ENCODE measurements around the gene SLC25A38. TPM values are rescaled to one million over a fixed set of nuclear protein-coding genes. Genes with fewer than 3 reads are reported as not detected.
A peak's percentile ranks its signal among the peaks of the same experiment; 100 is the strongest.

The SLC25A38 gene
- total and polyA plus RNA-seq, 9 of the 15 experiments (the other 6 are each of a cell fraction or from before 2014, with no cell fraction given), result 13.5 to 51.1 (median 30.6) TPM

DNA sequence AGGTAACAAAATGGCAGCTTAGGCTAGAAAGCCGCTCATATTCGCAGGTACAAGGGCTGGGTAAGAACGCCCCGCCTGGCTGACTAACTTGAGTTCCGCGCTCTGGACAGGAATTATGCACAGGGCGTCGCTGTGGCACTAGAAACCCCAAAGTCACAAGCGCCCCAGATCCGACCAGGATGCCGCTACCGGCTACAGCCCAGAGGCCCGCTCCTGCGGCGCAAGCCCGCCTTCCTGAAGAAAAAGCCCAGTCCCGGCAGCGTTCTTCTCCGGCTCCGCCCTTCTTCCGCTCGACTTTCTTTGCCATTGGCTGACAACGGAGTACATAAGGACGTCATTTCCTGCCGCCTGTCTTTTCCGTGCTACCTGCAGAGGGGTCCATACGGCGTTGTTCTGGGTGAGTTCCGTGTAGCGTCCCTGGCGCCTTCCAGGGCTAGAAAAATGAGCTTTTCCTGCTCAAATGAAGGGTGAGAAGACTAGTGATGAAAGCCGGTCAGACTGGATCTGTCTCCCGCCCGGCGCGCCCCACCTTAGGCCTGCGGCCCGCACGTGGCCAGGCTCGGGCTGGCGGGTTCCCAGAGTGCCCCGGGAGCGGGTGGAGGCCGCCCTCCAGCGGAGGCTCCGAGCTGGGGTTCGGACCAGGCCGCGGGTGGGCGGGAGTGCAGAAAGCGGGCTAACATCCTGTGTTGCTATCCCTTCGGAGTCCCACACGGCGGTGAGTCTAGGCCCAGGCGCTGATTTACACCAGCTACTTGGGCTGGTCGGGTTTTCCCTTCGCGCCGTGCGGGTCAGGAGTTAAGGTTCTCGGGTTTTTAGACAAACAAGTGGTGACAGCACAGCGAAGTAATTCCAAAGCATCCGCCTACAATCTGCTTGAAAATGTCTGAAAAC is 23.4 kb downstream of the SLC25A38 start, which contains the start of gene RPSA (continued):
- TF ChIP-seq ZNF507 (tag; conservative IDR thresholded peaks at IDR 0.05) (no peak), GATAD2A (IDR thresholded peaks at IDR 0.05) (0 out of 2 replicates have a peak, but pooled peaks have one; percentile 50), SUPT5H (IDR thresholded peaks at IDR 0.05) (peak; percentile 100), ADNP (tag; IDR thresholded peaks at IDR 0.05) (no peak), ASH1L (IDR thresholded peaks at IDR 0.05; ENCODE audit: borderline replicate concordance, low read depth, partially characterized antibody) (peak; percentile 57), ZNF57 (CRISPR knock-in tag; IDR thresholded peaks at IDR 0.05) (0 out of 2 replicates have a peak, but pooled peaks have one; percentile 11), ZC3H11A (IDR thresholded peaks at IDR 0.05; ENCODE audit: low read depth, low read length) (no peak), SIX5 (IDR thresholded peaks at IDR 0.05; ENCODE audit: borderline replicate concordance in 1 of 2, insufficient read depth in 1 of 2, low read depth in 1 of 2, low read length in 2 of 2) (no peak)
- TF ChIP-seq, protein P1, sequence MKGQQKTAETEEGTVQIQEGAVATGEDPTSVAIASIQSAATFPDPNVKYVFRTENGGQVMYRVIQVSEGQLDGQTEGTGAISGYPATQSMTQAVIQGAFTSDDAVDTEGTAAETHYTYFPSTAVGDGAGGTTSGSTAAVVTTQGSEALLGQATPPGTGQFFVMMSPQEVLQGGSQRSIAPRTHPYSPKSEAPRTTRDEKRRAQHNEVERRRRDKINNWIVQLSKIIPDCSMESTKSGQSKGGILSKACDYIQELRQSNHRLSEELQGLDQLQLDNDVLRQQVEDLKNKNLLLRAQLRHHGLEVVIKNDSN (CRISPR knock-in tag; IDR thresholded peaks at IDR 0.05), result peak; percentile 92
- TF ChIP-seq, protein P2, sequence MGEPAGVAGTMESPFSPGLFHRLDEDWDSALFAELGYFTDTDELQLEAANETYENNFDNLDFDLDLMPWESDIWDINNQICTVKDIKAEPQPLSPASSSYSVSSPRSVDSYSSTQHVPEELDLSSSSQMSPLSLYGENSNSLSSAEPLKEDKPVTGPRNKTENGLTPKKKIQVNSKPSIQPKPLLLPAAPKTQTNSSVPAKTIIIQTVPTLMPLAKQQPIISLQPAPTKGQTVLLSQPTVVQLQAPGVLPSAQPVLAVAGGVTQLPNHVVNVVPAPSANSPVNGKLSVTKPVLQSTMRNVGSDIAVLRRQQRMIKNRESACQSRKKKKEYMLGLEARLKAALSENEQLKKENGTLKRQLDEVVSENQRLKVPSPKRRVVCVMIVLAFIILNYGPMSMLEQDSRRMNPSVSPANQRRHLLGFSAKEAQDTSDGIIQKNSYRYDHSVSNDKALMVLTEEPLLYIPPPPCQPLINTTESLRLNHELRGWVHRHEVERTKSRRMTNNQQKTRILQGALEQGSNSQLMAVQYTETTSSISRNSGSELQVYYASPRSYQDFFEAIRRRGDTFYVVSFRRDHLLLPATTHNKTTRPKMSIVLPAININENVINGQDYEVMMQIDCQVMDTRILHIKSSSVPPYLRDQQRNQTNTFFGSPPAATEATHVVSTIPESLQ (CRISPR knock-in tag; IDR thresholded peaks at IDR 0.05), result peak; percentile 88; the same call in 1 of the 2 replicates
- TF ChIP-seq, protein P3, sequence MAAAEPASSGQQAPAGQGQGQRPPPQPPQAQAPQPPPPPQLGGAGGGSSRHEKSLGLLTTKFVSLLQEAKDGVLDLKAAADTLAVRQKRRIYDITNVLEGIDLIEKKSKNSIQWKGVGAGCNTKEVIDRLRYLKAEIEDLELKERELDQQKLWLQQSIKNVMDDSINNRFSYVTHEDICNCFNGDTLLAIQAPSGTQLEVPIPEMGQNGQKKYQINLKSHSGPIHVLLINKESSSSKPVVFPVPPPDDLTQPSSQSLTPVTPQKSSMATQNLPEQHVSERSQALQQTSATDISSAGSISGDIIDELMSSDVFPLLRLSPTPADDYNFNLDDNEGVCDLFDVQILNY (CRISPR knock-in tag; IDR thresholded peaks at IDR 0.05), result peak; percentile 60; the same call in 1 of the 2 replicates
- TF ChIP-seq, protein P4, sequence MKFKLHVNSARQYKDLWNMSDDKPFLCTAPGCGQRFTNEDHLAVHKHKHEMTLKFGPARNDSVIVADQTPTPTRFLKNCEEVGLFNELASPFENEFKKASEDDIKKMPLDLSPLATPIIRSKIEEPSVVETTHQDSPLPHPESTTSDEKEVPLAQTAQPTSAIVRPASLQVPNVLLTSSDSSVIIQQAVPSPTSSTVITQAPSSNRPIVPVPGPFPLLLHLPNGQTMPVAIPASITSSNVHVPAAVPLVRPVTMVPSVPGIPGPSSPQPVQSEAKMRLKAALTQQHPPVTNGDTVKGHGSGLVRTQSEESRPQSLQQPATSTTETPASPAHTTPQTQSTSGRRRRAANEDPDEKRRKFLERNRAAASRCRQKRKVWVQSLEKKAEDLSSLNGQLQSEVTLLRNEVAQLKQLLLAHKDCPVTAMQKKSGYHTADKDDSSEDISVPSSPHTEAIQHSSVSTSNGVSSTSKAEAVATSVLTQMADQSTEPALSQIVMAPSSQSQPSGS (CRISPR knock-in tag; IDR thresholded peaks at IDR 0.05), result no peak
- TF ChIP-seq, protein P5, sequence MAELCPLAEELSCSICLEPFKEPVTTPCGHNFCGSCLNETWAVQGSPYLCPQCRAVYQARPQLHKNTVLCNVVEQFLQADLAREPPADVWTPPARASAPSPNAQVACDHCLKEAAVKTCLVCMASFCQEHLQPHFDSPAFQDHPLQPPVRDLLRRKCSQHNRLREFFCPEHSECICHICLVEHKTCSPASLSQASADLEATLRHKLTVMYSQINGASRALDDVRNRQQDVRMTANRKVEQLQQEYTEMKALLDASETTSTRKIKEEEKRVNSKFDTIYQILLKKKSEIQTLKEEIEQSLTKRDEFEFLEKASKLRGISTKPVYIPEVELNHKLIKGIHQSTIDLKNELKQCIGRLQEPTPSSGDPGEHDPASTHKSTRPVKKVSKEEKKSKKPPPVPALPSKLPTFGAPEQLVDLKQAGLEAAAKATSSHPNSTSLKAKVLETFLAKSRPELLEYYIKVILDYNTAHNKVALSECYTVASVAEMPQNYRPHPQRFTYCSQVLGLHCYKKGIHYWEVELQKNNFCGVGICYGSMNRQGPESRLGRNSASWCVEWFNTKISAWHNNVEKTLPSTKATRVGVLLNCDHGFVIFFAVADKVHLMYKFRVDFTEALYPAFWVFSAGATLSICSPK (IDR thresholded peaks at IDR 0.05; ENCODE audit: borderline replicate concordance), result no peak

All from K562 (cell line).